Heart left ventricle (tissue), 16 donors: ENCODE data around the gene PPA2. TPM values are rescaled to one million over a fixed set of nuclear protein-coding genes. Genes with fewer than 3 reads are reported as not detected.

ENCODE experiments used
- ATAC-seq, 4 donors: fragments of 200-7000 bp; cut with Tn5 transposase; one replicate each; pipeline ENCODE4 v1.9.1; 2020 to 2022; ENCODE audit warnings: moderate library complexity in 4 of 4, mild to moderate bottlenecking in 3 of 4, moderate number of reproducible peaks in 1 of 4
- DNase-seq, 5 donors: peaks; one replicate each; pipeline ENCODE4 v3.0.0-alpha.2; 2020
- H3K27ac ChIP-seq, 12 donors: fragments of 200-600 bp; sonication (generic) in 4 of 12; one replicate each; pipeline versions ENCODE4 v1.5.0 to v1.8.0; 2016 to 2022; ENCODE audit warnings: mild to moderate bottlenecking in 2 of 12
- H3K27me3 ChIP-seq, 9 donors: fragments of 200-600 bp; sonication (generic) in 2 of 9; one replicate each; pipeline versions ENCODE4 v1.5.1 to v1.8.0; 2016 to 2022; ENCODE audit warnings: mild to moderate bottlenecking in 3 of 9
- H3K36me3 ChIP-seq, 9 donors: fragments of 200-600 bp; sonication (generic) in 2 of 9; one replicate each; pipeline versions ENCODE4 v1.5.0 to v1.8.0; 2018 to 2022; ENCODE audit warnings: mild to moderate bottlenecking in 2 of 9
- H3K4me1 ChIP-seq, 12 donors: fragments of 200-600 bp; sonication (generic) in 4 of 12; one replicate each; pipeline versions ENCODE4 v1.5.0 to v1.8.0; 2016 to 2022; ENCODE audit warnings: mild to moderate bottlenecking in 3 of 12
- H3K4me3 ChIP-seq, 12 donors: fragments of 200-600 bp; sonication (generic) in 4 of 12; one replicate each; pipeline versions ENCODE4 v1.5.0 to v1.8.0; 2017 to 2022; ENCODE audit warnings: mild to moderate bottlenecking in 9 of 12, moderate library complexity in 4 of 12
- H3K9me3 ChIP-seq, 12 donors: fragments of 200-600 bp; sonication (generic) in 4 of 12; one replicate each; pipeline versions ENCODE4 v1.5.0 to v1.8.0; 2016 to 2022; ENCODE audit warnings: mild to moderate bottlenecking in 1 of 12
- CTCF ChIP-seq, 12 donors: fragments of 200-600 bp; sonication (generic) in 4 of 12; IDR thresholded peaks; one replicate each; pipeline versions ENCODE4 v1.5.0 to v1.8.0; 2018 to 2022; ENCODE audit warnings: antibody characterized with exemption in 12 of 12, mild to moderate bottlenecking in 5 of 12
- POLR2A ChIP-seq, 2 donors: fragments of 450-650 bp; IDR thresholded peaks; one replicate each; pipeline ENCODE4 v1.6.1; 2017; ENCODE audit warnings: antibody characterized with exemption in 2 of 2, mild to moderate bottlenecking in 2 of 2, moderate library complexity in 2 of 2
- WGBS, 4 donors: extraction: QIAGEN DNeasy Blood & Tissue Kit in 2 of 4; methylation state at CpG; one replicate each; pipeline versions ENCODE4 v1.1.5 to v1.1.7; 2013 to 2018; 5-methylcytosine and 5-hydroxymethylcytosine counted together
- intact Hi-C, 10 donors: fragments of 100-400 bp; cut with DNase I; formaldehyde crosslinking; loops; one replicate each; pipeline versions ENCODE4 v1.11.1 to v1.14.2; 2022
- polyA plus RNA-seq, 2 donors: library from polyadenylated mRNA; stranded (reverse); fragments of 200-250 nt; gene quantifications; one replicate each; pipeline ENCODE4 v1.2.3, GENCODE V29; 2013
- total RNA-seq, 9 donors: library from RNA; depleted of rRNA in 2 of 9; stranded (reverse); fragments of >200 nt in 2 of 9; fragmentation: NEBNext Ultra II Directional in 3 of 9; extraction: Animal tissue kit (Norgen Biotek cat#: 25700) in 3 of 9; gene quantifications; one replicate each; pipeline versions ENCODE4 v1.1.0 to v1.2.4, GENCODE V29; 2016 to 2023
- donor health status: ischemic (EF 13 %, LVEDD 7.1; RV severe dilation, severe dysfunction).
- donor health status: healthy with polysubstance abuse.
- donor health status: DM: no; HTN: yes; CAD: no.
- donor health status: DM: no; HTN: no; CAD: no.
- donor health status: ischemic (EF 25% LVEDD 6.9; RV normal size, moderate dysfunction).
- donor health status: ischemic (EF 25% LVEDD 5.7; RV mildly dilated, moderate dysfunction).
- donor health status: healthy.
- donor health status: DM: yes; HTN: yes; CAD: no.
- donor health status: ischemic (EF 35%, LVEDD 5.7; RV mildly dilated, moderate dysfunction).
- donor health status: nonischemic (EF 11% LVEDD 7.7; RV severe dilation, severe dysfunction).
- donor health status: DM: yes; HTN: yes; CAD: no.
- donor health status: PGD.
- donor health status: ischemic (EF 29% LVEDD 5.4; RV normal size, mild dysfunction).
- donor health status: nonischemic (EF 23%, LVEDD 6.1; RV moderate dilation, normal function).

PPA2 gene
- total and polyA plus RNA-seq, 11 donors: 64.1 to 178 (median 87.6) TPM

- H3K27ac ChIP-seq: no peak overlapping the region
- H3K36me3 ChIP-seq: peaks cover 0 to 88% (median 61%) of the 10 kb centered on the region in 9 donors
- intact Hi-C loops: no loop called here
- no peaks in the 10 kb centered on the region for H3K27me3 ChIP-seq
- 97 to 99% (median 98%) methylated on average over 3 of the region's 3 CpGs for WGBS, 4 donors
- H3K4me3 ChIP-seq: no peak overlapping the region
- H3K9me3 ChIP-seq: peaks cover 0 to 12% (median 0%) of the 10 kb centered on the region in 12 donors
- ATAC-seq (no peak), DNase-seq (no peak)
- TF ChIP-seq CTCF (IDR thresholded peaks at IDR 0.05): no peak
- TF ChIP-seq POLR2A (IDR thresholded peaks at IDR 0.05): no peak
- no peaks in the 10 kb centered on the region for H3K4me1 ChIP-seq
Measured at GRCh38 chr4:105434940-105435339, 38.9 kb downstream of the PPA2 start.

GRCh38 chr4:105433421-105433820 is 40.4 kb downstream of the PPA2 start:
- intact Hi-C loops: no loop called here
- ATAC-seq (no peak), DNase-seq (no peak)
- Histone ChIP-seq H3K4me3 (no peak overlapping the region), H3K27ac (no peak overlapping the region), H3K4me1 (no peaks in the 10 kb centered on the region), H3K27me3 (no peaks in the 10 kb centered on the region), H3K9me3 (peaks cover 0 to 12% (median 0%) of the 10 kb centered on the region in 12 donors), H3K36me3 (peaks cover 0 to 94% (median 61%) of the 10 kb centered on the region in 9 donors)
- TF ChIP-seq CTCF (IDR thresholded peaks at IDR 0.05) (no peak), POLR2A (IDR thresholded peaks at IDR 0.05) (no peak)
- 66 to 74% (median 70%) methylated on average over 3 of the region's 3 CpGs for WGBS, 4 donors

GRCh38 chr4:105432438-105432837 is 41.4 kb downstream of the PPA2 start:
- intact Hi-C loops: no loop called here
- 95 to 99% (median 96%) methylated on average over 4 of the region's 4 CpGs for WGBS, 4 donors
- Histone ChIP-seq H3K4me3 (no peak overlapping the region), H3K27ac (no peak overlapping the region), H3K36me3 (peaks cover 0 to 93% (median 52%) of the 10 kb centered on the region in 9 donors), H3K4me1 (no peaks in the 10 kb centered on the region), H3K27me3 (no peaks in the 10 kb centered on the region), H3K9me3 (peaks cover 0 to 12% (median 0%) of the 10 kb centered on the region in 12 donors)
- ATAC-seq (no peak), DNase-seq (no peak)
- TF ChIP-seq POLR2A (IDR thresholded peaks at IDR 0.05): no peak
- TF ChIP-seq CTCF (IDR thresholded peaks at IDR 0.05): no peak

- WGBS, 4 donors: 0 to 89% (median 25%) methylated on average over 1 of the region's 1 CpG
- Histone ChIP-seq H3K27me3 (no peaks in the 10 kb centered on the region), H3K27ac (no peak overlapping the region), H3K4me1 (no peaks in the 10 kb centered on the region), H3K36me3 (peaks cover 0 to 90% (median 36%) of the 10 kb centered on the region in 9 donors), H3K9me3 (peaks cover 0 to 11% (median 0%) of the 10 kb centered on the region in 12 donors), H3K4me3 (no peak overlapping the region)
- ATAC-seq: no peak
- TF ChIP-seq POLR2A (IDR thresholded peaks at IDR 0.05) (no peak), CTCF (IDR thresholded peaks at IDR 0.05) (no peak)
- intact Hi-C loops: no loop called here
- DNase-seq: no peak
Measured at GRCh38 chr4:105430811-105431210, 43.1 kb downstream of the PPA2 start.
